ENCODE results near the gene FANCC. TPM values are rescaled to one million over a fixed set of nuclear protein-coding genes. Genes with fewer than 3 reads are reported as not detected.
"Not testable (repeated sequence)": the region's sequence is repeated elsewhere in the genome, so short reads cannot be mapped to it uniquely, and the experiment has no call there.

The FANCC gene
- total RNA-seq, 1 donor from 2014 or later: 18.7 TPM

DNA sequence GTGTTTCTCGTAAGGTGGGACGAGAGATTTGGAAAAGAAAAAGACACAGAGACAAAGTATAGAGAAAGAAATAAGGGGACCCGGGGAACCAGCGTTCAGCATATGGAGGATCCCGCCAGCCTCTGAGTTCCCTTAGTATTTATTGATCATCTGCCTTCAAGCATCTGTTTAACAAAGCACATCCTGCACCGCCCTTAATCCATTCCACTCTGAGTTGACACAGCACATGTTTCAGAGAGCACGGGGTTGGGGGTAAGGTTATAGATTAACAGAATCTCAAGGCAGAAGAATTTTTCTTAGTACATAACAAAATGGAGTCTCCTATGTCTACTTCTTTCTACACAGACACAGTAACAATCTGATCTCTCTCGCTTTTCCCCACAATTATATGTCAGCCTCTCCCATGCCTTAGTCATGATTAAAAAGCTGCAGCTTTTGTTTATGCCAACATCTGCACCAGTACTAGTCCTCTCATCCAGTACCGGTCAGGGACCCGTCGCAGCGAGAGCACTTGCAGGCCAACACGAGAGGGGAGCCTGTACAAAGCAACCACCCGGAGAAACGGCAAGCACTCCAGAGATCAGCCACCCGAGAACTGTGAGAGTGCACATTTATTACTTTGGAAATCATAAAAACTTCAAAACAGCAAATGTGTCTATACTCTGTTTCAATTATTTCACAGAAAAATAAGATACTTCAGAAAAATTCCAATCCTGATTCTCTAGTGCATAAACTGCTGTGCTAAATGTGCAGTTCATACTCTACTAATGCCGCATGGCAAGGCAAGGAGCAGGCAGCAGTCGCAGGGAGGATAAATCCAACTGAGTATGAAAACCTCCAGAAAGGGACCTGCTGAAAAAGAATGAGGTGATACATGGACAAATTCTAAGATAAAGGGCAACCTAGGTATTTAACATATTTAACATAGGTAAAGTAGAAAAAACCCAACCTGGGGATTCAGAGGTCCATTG, 47.4 kb downstream of the FANCC start:
- not testable (repeated sequence) for H3K27ac Mint-ChIP-seq; H3K9me3 Mint-ChIP-seq; H3K36me3 Mint-ChIP-seq (ENCODE audit: low read depth); H3K27me3 Mint-ChIP-seq (ENCODE audit: insufficient read depth); H3K4me3 Mint-ChIP-seq; DNase-seq (ENCODE audit: low spot score)
- peaks cover 49% of the 10 kb centered on the region for H3K4me1 Mint-ChIP-seq (ENCODE audit: low read depth)
- intact Hi-C loops (cut with micrococcal nuclease): loop anchor here (2.0 to 5.0 kb wide), 3 partner anchors 83 to 947 kb away; no protein-coding TSS in a partner anchor

DNA sequence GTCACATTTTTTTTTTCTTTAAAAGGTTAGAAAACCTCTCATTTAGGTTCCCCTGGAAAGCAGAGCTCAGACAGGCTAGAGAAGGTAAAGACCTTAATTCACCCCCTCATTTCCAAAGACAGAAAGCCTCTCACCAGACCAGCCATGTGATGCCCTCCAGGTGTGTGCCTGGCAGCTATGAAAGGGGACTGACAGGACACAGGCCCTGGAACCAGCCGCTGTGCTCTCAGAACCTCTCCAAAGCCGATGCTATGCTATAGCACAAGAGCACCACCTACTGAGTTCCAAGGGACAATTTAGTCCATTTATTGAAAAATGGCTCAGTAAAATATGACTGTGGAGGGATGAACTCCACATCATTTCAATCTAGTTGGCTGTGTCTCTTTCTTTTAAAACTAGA, 48.8 kb downstream of the FANCC start:
- Mint-ChIP-seq H3K4me1 (ENCODE audit: low read depth) (peaks cover 62% of the 10 kb centered on the region), H3K27ac (no peak overlapping the region), H3K36me3 (ENCODE audit: low read depth) (peaks cover 4% of the 10 kb centered on the region), H3K4me3 (no peak overlapping the region), H3K9me3 (no peaks in the 10 kb centered on the region), H3K27me3 (ENCODE audit: insufficient read depth) (peaks cover 2% of the 10 kb centered on the region)
- intact Hi-C loops (cut with micrococcal nuclease): loop anchor here (1.0 to 5.0 kb wide), 5 partner anchors 81 to 949 kb away; no protein-coding TSS in a partner anchor
- peak; percentile 2 for DNase-seq (ENCODE audit: low spot score)

- intact Hi-C loops (cut with micrococcal nuclease): loop anchor here (5.0 kb wide), 2 partner anchors 79 to 951 kb away; no protein-coding TSS in a partner anchor
- Mint-ChIP-seq H3K27ac (peak overlapping the region; percentile 91), H3K27me3 (ENCODE audit: insufficient read depth) (peaks cover 5% of the 10 kb centered on the region), H3K9me3 (no peaks in the 10 kb centered on the region), H3K4me3 (peak overlapping the region; percentile 64), H3K4me1 (ENCODE audit: low read depth) (peaks cover 54% of the 10 kb centered on the region), H3K36me3 (ENCODE audit: low read depth) (peaks cover 4% of the 10 kb centered on the region)
- no peak for DNase-seq (ENCODE audit: low spot score)
Measured at GRCh38 chr9:95266649-95267048, 50.9 kb downstream of the FANCC start.

GRCh38 chr9:95265960-95266359, 51.5 kb downstream of the FANCC start:
- H3K27ac Mint-ChIP-seq: no peak overlapping the region
- no peak for DNase-seq (ENCODE audit: low spot score)
- peaks cover 4% of the 10 kb centered on the region for H3K36me3 Mint-ChIP-seq (ENCODE audit: low read depth)
- H3K9me3 Mint-ChIP-seq: no peaks in the 10 kb centered on the region
- peaks cover 54% of the 10 kb centered on the region for H3K4me1 Mint-ChIP-seq (ENCODE audit: low read depth)
- intact Hi-C loops (cut with micrococcal nuclease): loop anchor here (5.0 kb wide), 2 partner anchors 79 to 951 kb away; no protein-coding TSS in a partner anchor
- no peak overlapping the region for H3K4me3 Mint-ChIP-seq
- H3K27me3 Mint-ChIP-seq (ENCODE audit: insufficient read depth): peaks cover 5% of the 10 kb centered on the region

GRCh38 chr9:95264954-95265615, 52.4 kb downstream of the FANCC start:
- intact Hi-C loops (cut with micrococcal nuclease): loop anchor here (5.0 kb wide), 2 partner anchors 78 to 952 kb away; no protein-coding TSS in a partner anchor
- peaks cover 54% of the 10 kb centered on the region for H3K4me1 Mint-ChIP-seq (ENCODE audit: low read depth)

DNA sequence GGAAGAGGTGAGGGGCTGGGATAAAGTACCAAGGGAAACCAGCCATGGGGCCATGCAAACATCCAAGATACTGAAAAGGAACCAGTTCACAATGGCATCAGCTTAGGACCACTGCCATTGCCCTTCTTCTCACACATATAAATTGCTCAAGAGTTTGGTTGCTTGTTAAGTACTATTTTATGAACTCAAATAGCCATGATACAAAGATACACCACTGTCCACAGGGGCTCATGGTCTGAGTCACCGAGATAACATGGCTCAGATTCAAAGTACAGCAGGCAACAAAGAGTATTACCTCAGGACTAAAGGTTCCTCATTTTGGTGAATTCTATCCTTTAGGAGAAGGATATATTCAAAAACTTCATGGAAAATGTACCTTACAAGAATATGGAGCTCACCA, 55.6 kb downstream of the FANCC start:
- no peaks in the 10 kb centered on the region for H3K9me3 Mint-ChIP-seq
- H3K4me1 Mint-ChIP-seq (ENCODE audit: low read depth): peaks cover 32% of the 10 kb centered on the region
- peaks cover 16% of the 10 kb centered on the region for H3K27me3 Mint-ChIP-seq (ENCODE audit: insufficient read depth)
- intact Hi-C loops (cut with micrococcal nuclease): no loop called here
- H3K4me3 Mint-ChIP-seq: no peak overlapping the region
- peaks cover 2% of the 10 kb centered on the region for H3K36me3 Mint-ChIP-seq (ENCODE audit: low read depth)
- H3K27ac Mint-ChIP-seq: no peak overlapping the region
- no peak for DNase-seq (ENCODE audit: low spot score)

More at GRCh38 chr9:95264954-95265615, 52.4 kb downstream of the FANCC start:
- Mint-ChIP-seq H3K27me3 (ENCODE audit: insufficient read depth) (peaks cover 7% of the 10 kb centered on the region), H3K36me3 (ENCODE audit: low read depth) (peaks cover 4% of the 10 kb centered on the region), H3K27ac (no peak overlapping the region), H3K9me3 (no peaks in the 10 kb centered on the region), H3K4me3 (no peak overlapping the region)
- no peak for DNase-seq (ENCODE audit: low spot score)

DNA sequence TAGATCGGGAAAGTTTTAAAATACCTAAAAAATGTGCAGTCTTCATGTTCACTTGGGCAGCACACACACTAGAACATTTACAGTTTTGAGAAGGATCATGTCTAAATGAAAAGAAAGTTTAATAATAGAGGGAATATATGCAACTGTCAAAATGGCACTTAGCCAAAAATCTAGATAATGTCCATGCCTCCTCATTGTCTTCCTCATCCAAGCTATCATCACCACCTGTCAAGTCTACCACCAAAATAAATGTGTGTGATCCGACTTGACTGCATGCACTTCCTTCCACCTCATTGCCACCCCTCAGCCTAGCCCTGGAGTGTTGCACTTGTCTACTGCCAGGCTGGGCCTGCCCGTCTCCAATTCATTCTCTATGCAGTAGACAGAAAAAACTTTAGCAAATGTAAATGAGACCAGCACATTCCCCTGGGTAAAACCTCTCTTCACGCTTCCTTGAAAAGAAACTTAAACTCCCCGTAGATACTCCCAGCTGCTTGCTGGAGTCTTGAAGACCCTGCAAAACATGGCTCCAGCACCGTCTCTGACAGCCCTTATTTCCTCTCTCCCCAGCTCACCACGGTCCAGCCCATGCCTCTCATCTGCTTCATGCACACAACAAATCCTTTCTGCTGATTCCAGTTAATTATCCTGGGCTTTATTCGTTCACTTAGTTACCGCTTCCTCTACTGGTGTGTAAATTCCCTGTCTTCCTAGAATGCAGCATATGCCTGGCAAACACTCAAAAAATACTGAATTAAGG, 66.9 kb downstream of the FANCC start:
- H3K9me3 Mint-ChIP-seq: no peaks in the 10 kb centered on the region
- no peak for DNase-seq (ENCODE audit: low spot score)
- peaks cover 13% of the 10 kb centered on the region for H3K36me3 Mint-ChIP-seq (ENCODE audit: low read depth)
- no peak overlapping the region for H3K27ac Mint-ChIP-seq
- intact Hi-C loops (cut with micrococcal nuclease): no loop called here
- H3K4me1 Mint-ChIP-seq (ENCODE audit: low read depth): peaks cover 2% of the 10 kb centered on the region
- H3K27me3 Mint-ChIP-seq (ENCODE audit: insufficient read depth): peaks cover under 1% of the 10 kb centered on the region
- no peak overlapping the region for H3K4me3 Mint-ChIP-seq

DNA sequence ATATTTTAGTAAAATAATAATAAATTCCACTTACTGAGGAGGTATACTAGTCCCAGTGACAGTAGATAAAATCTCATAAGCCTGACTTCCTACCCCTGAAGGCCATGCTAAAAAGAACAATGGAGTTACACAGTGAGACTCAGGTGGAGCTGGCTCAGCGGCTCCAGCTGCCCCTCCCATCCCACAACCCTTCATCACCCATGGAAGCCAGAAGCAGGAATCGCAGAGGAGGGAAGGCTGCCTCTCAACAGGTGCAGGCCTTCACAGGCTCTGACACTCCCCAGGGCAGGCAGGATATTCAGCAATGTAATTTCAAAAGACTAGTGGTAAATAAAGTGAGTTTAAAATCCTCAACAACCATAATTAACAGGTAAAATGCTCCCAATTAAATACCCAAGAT, 67.5 kb downstream of the FANCC start:
- no peak for DNase-seq (ENCODE audit: low spot score)
- Mint-ChIP-seq H3K9me3 (no peaks in the 10 kb centered on the region), H3K4me1 (ENCODE audit: low read depth) (no peaks in the 10 kb centered on the region), H3K27ac (no peak overlapping the region), H3K4me3 (no peak overlapping the region), H3K36me3 (ENCODE audit: low read depth) (peaks cover 15% of the 10 kb centered on the region), H3K27me3 (ENCODE audit: insufficient read depth) (no peaks in the 10 kb centered on the region)
- intact Hi-C loops (cut with micrococcal nuclease): no loop called here

DNA sequence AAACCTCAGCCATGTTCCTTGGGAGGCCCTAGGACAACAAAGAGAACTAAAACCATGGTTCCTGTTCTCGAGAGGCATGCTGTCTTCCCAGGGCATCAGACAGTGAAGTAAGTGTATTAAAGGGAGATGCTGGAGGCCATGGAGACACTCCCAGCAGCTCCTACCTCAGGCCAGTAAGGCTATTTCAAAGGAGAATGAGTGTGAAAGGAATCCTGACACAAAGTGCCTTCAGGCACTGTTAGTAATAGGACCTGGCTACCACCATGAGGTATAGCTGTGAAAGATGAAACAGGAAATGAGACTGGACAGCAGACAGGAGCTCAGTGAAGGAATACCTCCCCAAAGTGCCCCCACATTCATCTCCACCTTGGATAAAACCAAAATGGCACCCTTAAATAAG, 71.0 kb downstream of the FANCC start:
- Mint-ChIP-seq H3K27ac (no peak overlapping the region), H3K4me3 (no peak overlapping the region), H3K36me3 (ENCODE audit: low read depth) (peaks cover 17% of the 10 kb centered on the region), H3K27me3 (ENCODE audit: insufficient read depth) (no peaks in the 10 kb centered on the region), H3K4me1 (ENCODE audit: low read depth) (no peaks in the 10 kb centered on the region), H3K9me3 (no peaks in the 10 kb centered on the region)
- no peak for DNase-seq (ENCODE audit: low spot score)
- intact Hi-C loops (cut with micrococcal nuclease): no loop called here

DNA sequence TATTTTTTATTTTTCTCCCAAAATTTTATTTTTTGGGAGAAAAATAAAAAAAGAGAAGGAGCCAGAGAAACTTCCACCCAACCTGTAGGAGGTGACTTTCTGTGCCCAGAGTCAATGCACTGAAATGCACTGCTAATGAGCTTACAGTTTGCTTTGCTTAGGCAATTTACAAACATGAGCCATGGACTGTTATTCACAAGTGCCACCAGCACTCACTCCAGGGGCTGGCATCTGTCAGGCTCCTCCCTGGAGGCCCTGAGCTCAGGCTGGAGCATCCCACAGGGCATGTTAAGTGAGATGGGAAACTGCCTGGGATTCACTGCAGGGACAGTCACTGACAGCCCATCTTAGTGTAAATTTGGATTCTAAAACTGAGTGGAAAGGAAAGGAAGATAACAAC, 74.9 kb downstream of the FANCC start:
- Mint-ChIP-seq H3K36me3 (ENCODE audit: low read depth) (peaks cover 18% of the 10 kb centered on the region), H3K27me3 (ENCODE audit: insufficient read depth) (no peaks in the 10 kb centered on the region), H3K4me1 (ENCODE audit: low read depth) (no peaks in the 10 kb centered on the region), H3K9me3 (no peaks in the 10 kb centered on the region), H3K4me3 (no peak overlapping the region), H3K27ac (no peak overlapping the region)
- DNase-seq (ENCODE audit: low spot score): no peak
- intact Hi-C loops (cut with micrococcal nuclease): no loop called here

- no peaks in the 10 kb centered on the region for H3K27me3 Mint-ChIP-seq (ENCODE audit: insufficient read depth)
- H3K4me3 Mint-ChIP-seq: no peak overlapping the region
Measured at GRCh38 chr9:95239071-95239470, 78.4 kb downstream of the FANCC start.

DNA sequence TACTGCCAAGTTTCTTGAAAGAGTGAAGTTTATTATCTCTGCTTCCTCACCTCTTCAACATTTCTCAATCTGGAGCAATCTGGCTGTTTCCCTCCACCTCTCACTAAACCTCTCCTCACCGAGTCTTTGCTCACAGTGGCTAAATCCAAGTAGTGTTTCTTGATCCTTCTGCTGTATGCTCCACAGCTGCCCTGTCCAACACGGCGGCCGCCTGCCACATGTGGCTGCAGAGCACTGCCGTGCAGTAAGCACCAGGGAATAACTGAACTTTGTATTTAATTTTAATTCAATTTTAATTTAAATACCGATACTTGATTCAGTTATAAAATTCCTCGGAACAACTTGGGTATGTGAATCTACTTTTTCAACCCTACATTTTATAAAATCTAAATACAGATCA, 80.2 kb downstream of the FANCC start:
- intact Hi-C loops (cut with micrococcal nuclease): no loop called here
- Mint-ChIP-seq H3K4me1 (ENCODE audit: low read depth) (no peaks in the 10 kb centered on the region), H3K27ac (no peak overlapping the region), H3K27me3 (ENCODE audit: insufficient read depth) (no peaks in the 10 kb centered on the region), H3K36me3 (ENCODE audit: low read depth) (peaks cover 3% of the 10 kb centered on the region), H3K9me3 (peaks cover 3% of the 10 kb centered on the region), H3K4me3 (no peak overlapping the region)
- no peak for DNase-seq (ENCODE audit: low spot score)

More at GRCh38 chr9:95239071-95239470, 78.4 kb downstream of the FANCC start:
- Mint-ChIP-seq H3K9me3 (no peaks in the 10 kb centered on the region), H3K4me1 (ENCODE audit: low read depth) (no peaks in the 10 kb centered on the region), H3K36me3 (ENCODE audit: low read depth) (peaks cover 3% of the 10 kb centered on the region), H3K27ac (no peak overlapping the region)
- no peak for DNase-seq (ENCODE audit: low spot score)
- intact Hi-C loops (cut with micrococcal nuclease): no loop called here
